Sigmoid colon (tissue), 4 donors: ENCODE measurements around the gene MAP1B.

ENCODE experiments used
- EP300 ChIP-seq, 4 donors: sonication (generic); formaldehyde crosslinking; IDR thresholded peaks; one replicate each; pipeline ENCODE4 v1.6.1; 2017; ENCODE audit warnings: antibody characterized with exemption in 4 of 4
- POLR2A ChIP-seq, 2 donors: fragments of 450-650 bp; IDR thresholded peaks; one replicate each; pipeline ENCODE4 v1.6.1; 2016; ENCODE audit warnings: antibody characterized with exemption in 2 of 2, mild to moderate bottlenecking in 2 of 2, moderate library complexity in 2 of 2
- POLR2AphosphoS5 ChIP-seq, 4 donors: sonication (generic); formaldehyde crosslinking; IDR thresholded peaks; one replicate each; pipeline ENCODE4 v1.6.1; 2017; ENCODE audit warnings: antibody characterized with exemption in 4 of 4
- TF ChIP-seq, protein P1 (sequence below), 4 experiments: fragments of 450-650 bp in 3 of 4; fragments of 200-600 bp in 1 of 4; IDR thresholded peaks; one replicate each; pipeline ENCODE4 v1.5.1; 2016 to 2019; ENCODE audit warnings: antibody characterized with exemption in 4 of 4, mild to moderate bottlenecking in 3 of 4, moderate library complexity in 2 of 4

DNA sequence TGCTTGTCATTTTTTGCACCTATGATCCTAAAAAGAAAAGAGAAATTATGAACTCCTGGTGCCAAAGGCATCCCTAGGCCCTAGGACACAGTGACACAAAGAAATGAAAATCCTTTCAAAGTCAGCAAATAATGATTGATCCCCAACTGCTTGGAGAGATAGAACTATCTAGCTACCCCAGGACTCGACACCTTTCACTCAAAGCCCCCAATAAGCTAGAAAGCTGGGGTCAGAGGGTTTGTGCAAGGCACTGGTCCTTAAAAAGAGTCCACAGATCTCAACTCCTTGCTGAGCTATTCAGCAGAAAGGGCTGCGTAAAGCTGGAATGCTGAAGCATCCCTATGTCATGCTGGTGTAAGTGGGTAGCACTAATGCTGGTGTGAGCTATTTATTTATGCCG, 31.8 kb upstream of the MAP1B start:
- TF ChIP-seq, protein P1, sequence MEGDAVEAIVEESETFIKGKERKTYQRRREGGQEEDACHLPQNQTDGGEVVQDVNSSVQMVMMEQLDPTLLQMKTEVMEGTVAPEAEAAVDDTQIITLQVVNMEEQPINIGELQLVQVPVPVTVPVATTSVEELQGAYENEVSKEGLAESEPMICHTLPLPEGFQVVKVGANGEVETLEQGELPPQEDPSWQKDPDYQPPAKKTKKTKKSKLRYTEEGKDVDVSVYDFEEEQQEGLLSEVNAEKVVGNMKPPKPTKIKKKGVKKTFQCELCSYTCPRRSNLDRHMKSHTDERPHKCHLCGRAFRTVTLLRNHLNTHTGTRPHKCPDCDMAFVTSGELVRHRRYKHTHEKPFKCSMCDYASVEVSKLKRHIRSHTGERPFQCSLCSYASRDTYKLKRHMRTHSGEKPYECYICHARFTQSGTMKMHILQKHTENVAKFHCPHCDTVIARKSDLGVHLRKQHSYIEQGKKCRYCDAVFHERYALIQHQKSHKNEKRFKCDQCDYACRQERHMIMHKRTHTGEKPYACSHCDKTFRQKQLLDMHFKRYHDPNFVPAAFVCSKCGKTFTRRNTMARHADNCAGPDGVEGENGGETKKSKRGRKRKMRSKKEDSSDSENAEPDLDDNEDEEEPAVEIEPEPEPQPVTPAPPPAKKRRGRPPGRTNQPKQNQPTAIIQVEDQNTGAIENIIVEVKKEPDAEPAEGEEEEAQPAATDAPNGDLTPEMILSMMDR (IDR thresholded peaks at IDR 0.05) = no peak
- TF ChIP-seq POLR2AphosphoS5 (IDR thresholded peaks at IDR 0.05) (no peak), POLR2A (IDR thresholded peaks at IDR 0.05) (no peak), EP300 (IDR thresholded peaks at IDR 0.05) (no peak)
